ENCODE results near the gene ERAS. TPM values are rescaled to one million over a fixed set of nuclear protein-coding genes. Genes with fewer than 3 reads are reported as not detected.

Gene ERAS
- total RNA-seq, 1 donor from 2014 or later: not detected

GRCh38 chrX:48784726-48785125 is 41.6 kb upstream of the ERAS start:
- no peak for DNase-seq (ENCODE audit: low read depth)
- no peak for TF ChIP-seq CTCF (conservative IDR thresholded peaks at IDR 0.05; ENCODE audit: low read depth, low read length)

GRCh38 chrX:48785186-48785539 is 41.1 kb upstream of the ERAS start:
- TF ChIP-seq CTCF (conservative IDR thresholded peaks at IDR 0.05; ENCODE audit: low read depth, low read length): no peak
- no peak overlapping the region for H3K4me3 ChIP-seq (ENCODE audit: low read depth, low read length)
- DNase-seq (ENCODE audit: low read depth): no peak

More at GRCh38 chrX:48784726-48785125, 41.6 kb upstream of the ERAS start:
- no peak overlapping the region for H3K4me3 ChIP-seq (ENCODE audit: low read depth, low read length)

DNA sequence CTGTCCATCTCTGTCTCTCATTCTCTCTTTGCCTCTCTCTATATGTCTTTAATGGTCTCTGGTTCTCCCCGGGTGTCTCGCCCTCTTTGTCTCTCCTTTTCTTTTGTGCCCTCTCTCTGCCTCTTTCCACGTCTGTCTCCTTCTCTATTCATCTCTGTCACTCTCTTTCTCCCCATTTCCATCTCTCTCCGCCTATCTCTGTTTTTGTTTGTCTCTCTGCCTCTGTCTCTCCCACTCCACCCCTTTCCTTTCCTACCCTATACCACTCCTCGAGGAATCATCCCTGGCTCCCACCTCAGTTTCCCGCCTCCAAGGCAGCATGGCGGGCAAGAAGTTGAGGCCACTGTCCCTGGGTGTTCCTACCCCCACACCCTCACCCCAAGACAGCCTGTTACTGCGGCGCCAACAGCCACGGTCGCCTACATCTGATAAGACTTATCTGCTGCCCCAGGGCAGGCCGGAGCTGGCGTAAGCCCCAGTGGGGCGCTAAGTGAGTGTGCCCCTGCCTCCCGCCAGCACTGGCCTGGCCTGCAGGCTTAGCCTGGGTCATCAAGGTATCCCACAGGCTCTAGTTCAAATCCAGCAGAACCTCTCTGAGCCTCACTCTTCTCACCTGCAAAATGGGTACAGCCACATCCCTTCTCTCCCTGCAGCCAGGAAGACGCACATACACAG is 40.6 kb upstream of the ERAS start:
- TF ChIP-seq CTCF (conservative IDR thresholded peaks at IDR 0.05; ENCODE audit: low read depth, low read length): no peak
- no peak for DNase-seq (ENCODE audit: low read depth)
- no peak overlapping the region for H3K4me3 ChIP-seq (ENCODE audit: low read depth, low read length)

- no peak for DNase-seq (ENCODE audit: low read depth)
- no peak for TF ChIP-seq CTCF (conservative IDR thresholded peaks at IDR 0.05; ENCODE audit: low read depth, low read length)
- no peak within 1 kb of the TSS for H3K4me3 ChIP-seq (ENCODE audit: low read depth, low read length)
Measured at GRCh38 chrX:48786341-48786800, 39.9 kb upstream of the ERAS start, which contains the start of gene GATA1. Gene GATA1, plus strand, starts transcription at chrX:48786590. Its CDS starts 4,520 bp downstream, at chrX:48791110.

GRCh38 chrX:48786825-48787504 is 39.3 kb upstream of the ERAS start:
- no peak for DNase-seq (ENCODE audit: low read depth)
- TF ChIP-seq CTCF (conservative IDR thresholded peaks at IDR 0.05; ENCODE audit: low read depth, low read length): no peak
- H3K4me3 ChIP-seq (ENCODE audit: low read depth, low read length): no peak overlapping the region

- TF ChIP-seq CTCF (conservative IDR thresholded peaks at IDR 0.05; ENCODE audit: low read depth, low read length): no peak
- no peak overlapping the region for H3K4me3 ChIP-seq (ENCODE audit: low read depth, low read length)
- no peak for DNase-seq (ENCODE audit: low read depth)
Measured at GRCh38 chrX:48787505-48788443, 38.5 kb upstream of the ERAS start.

Data from epithelial cell of proximal tubule (primary cell).